K562 treated with DMSO at 1 percent for 24 hours (cell line): Measurements from ENCODE around the gene C6orf89. TPM values are rescaled to one million over a fixed set of nuclear protein-coding genes. Genes with fewer than 3 reads are reported as not detected.

Experiments used
- total RNA-seq: library from RNA; unstranded; fragments of 300-600 nt; gene quantifications from 2 replicates; pipeline ENCODE4 v1.2.3, GENCODE V29; 2022; ENCODE audit warnings: low read depth; ENCODE audit not compliant: insufficient read depth

The C6orf89 gene, protein sequence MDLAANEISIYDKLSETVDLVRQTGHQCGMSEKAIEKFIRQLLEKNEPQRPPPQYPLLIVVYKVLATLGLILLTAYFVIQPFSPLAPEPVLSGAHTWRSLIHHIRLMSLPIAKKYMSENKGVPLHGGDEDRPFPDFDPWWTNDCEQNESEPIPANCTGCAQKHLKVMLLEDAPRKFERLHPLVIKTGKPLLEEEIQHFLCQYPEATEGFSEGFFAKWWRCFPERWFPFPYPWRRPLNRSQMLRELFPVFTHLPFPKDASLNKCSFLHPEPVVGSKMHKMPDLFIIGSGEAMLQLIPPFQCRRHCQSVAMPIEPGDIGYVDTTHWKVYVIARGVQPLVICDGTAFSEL
- total RNA-seq, result 57.2 and 65.7 TPM in 2 replicates

DNA sequence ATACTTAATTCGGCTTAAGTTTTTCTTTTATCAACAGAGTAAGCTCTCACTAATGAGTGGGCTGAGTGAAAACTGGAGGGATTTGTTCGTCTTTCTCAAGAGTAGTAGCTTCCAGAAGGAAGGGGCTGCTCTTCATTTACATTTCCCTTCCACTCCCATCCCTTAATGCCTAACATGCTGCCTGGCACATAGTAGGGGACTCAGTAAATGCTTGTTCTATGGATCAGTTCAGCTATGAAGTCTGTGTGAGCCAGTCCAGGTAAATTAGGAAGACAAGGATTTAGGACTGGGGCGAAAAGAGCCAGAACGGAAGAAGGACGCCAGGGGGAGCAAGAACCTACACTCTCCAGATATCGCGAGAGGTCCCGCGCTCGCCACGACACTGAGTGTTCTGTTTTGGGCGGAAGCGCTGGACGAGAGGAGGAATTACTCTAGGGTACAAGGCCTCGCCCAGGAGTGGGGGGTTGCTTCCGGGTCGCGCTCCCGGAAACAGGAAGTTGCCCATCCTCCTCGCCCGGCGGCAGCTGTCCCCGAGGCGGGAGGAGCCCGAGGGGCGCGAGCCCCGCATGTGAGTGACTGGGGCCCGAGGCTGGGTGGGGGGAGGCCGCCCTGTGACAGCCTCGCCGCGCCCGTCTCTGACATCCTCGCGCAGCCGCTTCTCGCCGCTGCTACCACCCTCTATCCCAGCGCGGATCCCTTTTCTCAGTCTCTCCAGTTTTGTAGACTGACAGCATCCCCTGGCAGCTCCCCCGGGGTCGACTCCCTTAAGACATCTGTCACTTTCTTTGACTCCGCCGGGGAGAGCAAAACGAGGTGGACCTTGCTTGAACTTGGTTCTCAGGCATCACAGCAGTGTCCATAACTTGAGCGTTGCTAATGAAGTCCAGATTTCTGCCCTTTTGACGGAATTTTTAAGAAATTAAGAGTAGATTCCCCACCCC is at the start of gene C6orf89:
TSS of gene C6orf89 (plus strand) at position 492 of the 941 bp plus-strand sequence. CDS start 13,493 bp downstream, outside the sequence.

DNA sequence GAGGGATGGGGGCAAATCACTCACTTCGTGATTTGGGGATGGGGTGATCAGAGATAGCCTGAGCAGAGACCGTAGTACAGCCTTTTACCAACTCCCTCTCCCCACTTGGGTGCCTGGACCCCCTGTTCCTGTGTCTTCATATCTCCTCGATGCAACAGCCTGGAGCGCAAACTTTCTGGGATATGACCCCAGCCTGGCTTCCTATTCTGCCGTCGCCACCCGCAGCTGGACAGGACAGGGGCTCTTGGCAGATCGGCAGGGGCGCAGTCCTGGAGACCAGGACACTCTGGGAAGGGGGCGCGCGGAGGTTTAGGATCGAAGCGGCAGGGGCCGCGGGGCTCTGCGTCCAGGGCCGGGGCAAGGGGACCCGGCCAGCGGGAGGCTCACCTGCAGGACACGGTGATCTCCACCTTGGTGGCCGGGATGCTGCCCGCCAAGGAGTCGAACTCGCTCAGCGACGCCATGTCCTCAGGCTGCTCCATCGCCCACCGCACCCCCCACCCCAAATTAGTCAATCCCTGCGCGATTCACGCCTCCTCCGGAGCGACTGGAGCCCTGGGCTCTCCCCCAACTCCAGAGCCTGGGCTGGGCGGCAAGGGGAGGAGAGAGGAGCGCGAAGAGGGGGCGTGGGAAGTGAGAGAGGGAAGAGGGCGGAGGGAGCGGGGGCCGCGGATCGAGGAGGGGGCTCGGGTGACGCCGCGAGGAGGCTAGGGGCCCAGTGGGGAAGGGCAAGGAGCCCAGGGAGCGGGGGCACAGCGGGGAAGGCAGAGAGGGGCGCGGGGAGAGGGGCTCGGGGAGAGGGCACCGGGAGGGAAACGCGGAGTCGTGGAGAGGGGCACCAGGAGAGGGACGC is 46.6 kb upstream of the C6orf89 start, which contains the start of gene CPNE5:
TSS of gene CPNE5 (minus strand) at position 549 of the 853 bp plus-strand sequence. CDS start at position 482, 67 bp downstream.

DNA sequence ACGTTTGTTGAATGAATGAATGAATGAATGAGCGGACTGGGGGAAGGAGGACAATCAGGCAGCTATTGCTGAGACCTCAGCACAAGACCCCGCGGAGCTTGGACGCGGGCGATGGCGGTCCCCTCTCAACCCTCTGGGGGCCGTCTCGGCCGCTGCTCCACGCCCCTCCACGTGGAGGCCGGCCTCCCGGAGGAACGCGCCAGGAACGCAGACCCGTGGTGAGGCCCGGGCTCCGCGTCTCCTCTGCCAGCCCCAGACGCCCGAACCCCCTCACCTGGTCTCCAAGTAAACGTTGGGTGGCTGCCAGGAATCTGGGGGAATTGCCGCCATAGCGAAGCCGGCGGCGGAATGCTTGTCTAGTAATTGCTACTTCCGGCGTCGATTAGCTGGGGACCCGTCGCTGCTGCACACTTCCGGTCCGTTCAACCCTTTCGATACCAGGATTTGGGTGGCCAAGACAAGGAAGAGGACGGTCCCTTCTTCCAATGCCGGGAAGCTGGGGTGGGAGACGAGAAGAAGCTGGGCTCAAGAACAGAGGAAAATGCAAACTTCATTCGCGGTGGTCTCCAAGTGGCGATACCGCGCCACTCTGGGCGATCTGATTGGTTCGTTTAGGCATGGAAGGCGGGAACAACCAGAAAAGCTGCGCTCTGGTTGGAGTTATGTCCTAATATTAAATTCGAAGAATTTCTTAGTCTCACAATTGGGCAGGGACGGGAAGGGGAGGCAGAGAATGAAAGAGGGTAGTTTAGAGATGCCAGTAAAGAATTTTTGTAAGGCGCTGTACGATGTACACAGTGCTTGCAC is 11.1 kb upstream of the C6orf89 start, which contains the start of gene PPIL1:
TSS of gene PPIL1 (minus strand) at position 361 of the 807 bp plus-strand sequence. CDS start at position 330, 31 bp downstream.

DNA sequence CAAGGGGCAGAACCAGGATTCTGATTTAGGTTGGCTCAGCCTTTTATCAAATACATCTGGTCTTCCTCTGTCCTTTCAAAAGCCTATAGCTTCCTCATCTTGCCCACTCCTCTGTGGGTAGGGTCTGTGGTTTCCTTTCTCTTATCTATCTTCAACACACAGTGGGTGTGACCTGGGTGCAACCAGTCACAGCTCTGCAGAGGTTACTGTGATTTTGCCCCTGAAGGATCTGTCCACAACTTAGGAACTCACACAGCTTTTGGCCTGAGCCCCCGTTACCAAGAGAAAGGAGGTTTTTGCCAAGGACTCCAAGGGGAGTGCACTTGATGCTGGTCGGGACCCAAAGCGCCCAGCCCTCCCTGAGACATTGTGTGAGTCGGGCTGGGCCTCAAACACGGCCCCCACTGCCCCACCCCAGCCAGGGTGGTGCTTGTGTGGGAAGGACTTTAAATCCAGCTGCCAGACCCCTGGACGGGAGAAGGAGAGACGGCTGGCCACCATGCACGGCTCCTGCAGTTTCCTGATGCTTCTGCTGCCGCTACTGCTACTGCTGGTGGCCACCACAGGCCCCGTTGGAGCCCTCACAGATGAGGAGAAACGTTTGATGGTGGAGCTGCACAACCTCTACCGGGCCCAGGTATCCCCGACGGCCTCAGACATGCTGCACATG is 68.6 kb downstream of the C6orf89 start, which contains the start of gene PI16:
TSS of gene PI16 (plus strand) at position 477 of the 670 bp plus-strand sequence. CDS start at position 500, 23 bp downstream.

Other genes starting within 250 kb of the C6orf89 start
- 29.7 and 30.4 TPM in 2 replicates for gene CDKN1A, start 207.2 kb upstream of the C6orf89 start, total RNA-seq
- not detected in 2 replicates for gene RAB44, start 188.1 kb upstream of the C6orf89 start, total RNA-seq
- 1.9 and 2.9 TPM in 2 replicates for gene CPNE5, start 46.5 kb upstream of the C6orf89 start, total RNA-seq
- gene PPIL1, start 11.1 kb upstream of the C6orf89 start, total RNA-seq, result 30.9 and 36.1 TPM in 2 replicates
- 4.5 and 7.9 TPM in 2 replicates for gene PI16, start 68.8 kb downstream of the C6orf89 start, total RNA-seq
- 295 and 299 TPM in 2 replicates for gene MTCH1, start 100.2 kb downstream of the C6orf89 start, total RNA-seq
- 1.2 and 1.6 TPM in 2 replicates for gene FGD2, start 119.7 kb downstream of the C6orf89 start, total RNA-seq